ENCODE measurements around the gene CCDC88C.

The CCDC88C gene, protein sequence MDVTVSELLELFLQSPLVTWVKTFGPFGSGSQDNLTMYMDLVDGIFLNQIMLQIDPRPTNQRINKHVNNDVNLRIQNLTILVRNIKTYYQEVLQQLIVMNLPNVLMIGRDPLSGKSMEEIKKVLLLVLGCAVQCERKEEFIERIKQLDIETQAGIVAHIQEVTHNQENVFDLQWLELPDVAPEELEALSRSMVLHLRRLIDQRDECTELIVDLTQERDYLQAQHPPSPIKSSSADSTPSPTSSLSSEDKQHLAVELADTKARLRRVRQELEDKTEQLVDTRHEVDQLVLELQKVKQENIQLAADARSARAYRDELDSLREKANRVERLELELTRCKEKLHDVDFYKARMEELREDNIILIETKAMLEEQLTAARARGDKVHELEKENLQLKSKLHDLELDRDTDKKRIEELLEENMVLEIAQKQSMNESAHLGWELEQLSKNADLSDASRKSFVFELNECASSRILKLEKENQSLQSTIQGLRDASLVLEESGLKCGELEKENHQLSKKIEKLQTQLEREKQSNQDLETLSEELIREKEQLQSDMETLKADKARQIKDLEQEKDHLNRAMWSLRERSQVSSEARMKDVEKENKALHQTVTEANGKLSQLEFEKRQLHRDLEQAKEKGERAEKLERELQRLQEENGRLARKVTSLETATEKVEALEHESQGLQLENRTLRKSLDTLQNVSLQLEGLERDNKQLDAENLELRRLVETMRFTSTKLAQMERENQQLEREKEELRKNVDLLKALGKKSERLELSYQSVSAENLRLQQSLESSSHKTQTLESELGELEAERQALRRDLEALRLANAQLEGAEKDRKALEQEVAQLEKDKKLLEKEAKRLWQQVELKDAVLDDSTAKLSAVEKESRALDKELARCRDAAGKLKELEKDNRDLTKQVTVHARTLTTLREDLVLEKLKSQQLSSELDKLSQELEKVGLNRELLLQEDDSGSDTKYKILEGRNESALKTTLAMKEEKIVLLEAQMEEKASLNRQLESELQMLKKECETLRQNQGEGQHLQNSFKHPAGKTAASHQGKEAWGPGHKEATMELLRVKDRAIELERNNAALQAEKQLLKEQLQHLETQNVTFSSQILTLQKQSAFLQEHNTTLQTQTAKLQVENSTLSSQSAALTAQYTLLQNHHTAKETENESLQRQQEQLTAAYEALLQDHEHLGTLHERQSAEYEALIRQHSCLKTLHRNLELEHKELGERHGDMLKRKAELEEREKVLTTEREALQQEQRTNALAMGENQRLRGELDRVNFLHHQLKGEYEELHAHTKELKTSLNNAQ (N-terminal part only)

GRCh38 chr14:91417120-91417982 lies at the start of gene CCDC88C:
CCDC88C (minus strand) TSS chr14:91417820; CDS start chr14:91417690, 130 bp downstream.
- peak within 1 kb of the TSS; percentile 46 for H3K4me3 ChIP-seq (replicated peaks; ENCODE audit: low read depth, low read length)
- no peak for TF ChIP-seq CTCF (IDR thresholded peaks at IDR 0.05; ENCODE audit: low read depth, low read length, missing control alignments)
- DNase-seq (ENCODE audit: extremely low read depth, low read depth) = no peak

DNA sequence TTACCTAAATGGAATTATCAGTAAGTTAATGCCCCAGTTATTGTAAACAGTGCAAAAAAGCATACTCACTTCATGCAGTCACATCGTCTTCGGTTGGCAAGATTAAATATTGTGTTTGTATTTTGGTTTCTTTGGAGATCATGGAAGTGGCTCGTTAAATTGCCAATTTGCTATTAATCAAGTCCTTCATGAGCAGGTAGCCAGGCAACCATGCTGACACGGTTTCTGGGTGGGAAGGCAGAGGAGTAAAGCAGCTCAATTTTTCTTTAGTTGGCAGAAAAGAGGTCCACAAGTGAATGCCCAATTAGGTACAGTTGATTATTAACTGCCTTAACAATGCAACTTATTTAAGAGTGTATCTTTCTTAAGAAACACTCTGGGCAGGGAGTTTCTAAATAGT lies 48.6 kb upstream of the CCDC88C start:
- H3K4me3 ChIP-seq (replicated peaks; ENCODE audit: low read depth, low read length) = no peak overlapping the region
- no peak for TF ChIP-seq CTCF (IDR thresholded peaks at IDR 0.05; ENCODE audit: low read depth, low read length, missing control alignments)
- no peak for DNase-seq (ENCODE audit: extremely low read depth, low read depth)

DNA sequence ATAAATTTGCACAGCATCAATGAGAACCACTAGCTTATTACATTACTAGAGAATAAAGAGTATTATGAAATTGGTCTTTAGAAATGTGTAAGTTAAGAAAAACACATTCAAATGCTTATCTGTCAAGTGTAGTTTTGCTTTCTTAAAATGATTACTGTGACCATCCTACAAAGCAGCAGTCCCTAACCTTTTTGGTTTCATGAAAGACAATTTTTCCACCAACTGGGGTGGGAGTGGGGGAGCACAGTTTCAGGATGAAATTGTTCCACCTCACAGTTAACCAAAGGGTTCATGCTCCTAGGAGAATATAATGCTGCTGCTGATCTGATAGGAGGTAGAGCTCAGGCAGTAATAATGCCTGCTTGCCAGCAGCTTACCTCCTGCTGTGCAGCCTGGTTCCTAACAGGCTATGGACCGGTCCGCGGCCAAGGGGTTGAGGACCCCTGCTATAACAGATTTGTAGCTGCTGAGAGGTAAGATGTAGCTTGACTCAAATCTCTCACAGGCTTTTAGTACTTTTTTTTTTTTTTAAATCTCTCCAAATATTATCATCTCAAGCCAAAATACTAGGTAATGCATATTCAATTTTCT lies 47.1 kb upstream of the CCDC88C start:
- DNase-seq (ENCODE audit: extremely low read depth, low read depth) = no peak
- TF ChIP-seq CTCF (IDR thresholded peaks at IDR 0.05; ENCODE audit: low read depth, low read length, missing control alignments) = no peak
- no peak overlapping the region for H3K4me3 ChIP-seq (replicated peaks; ENCODE audit: low read depth, low read length)

- DNase-seq (ENCODE audit: extremely low read depth, low read depth) = no peak
- no peak for TF ChIP-seq CTCF (IDR thresholded peaks at IDR 0.05; ENCODE audit: low read depth, low read length, missing control alignments)
- no peak overlapping the region for H3K4me3 ChIP-seq (replicated peaks; ENCODE audit: low read depth, low read length)
These were observed 41.0 kb upstream of the CCDC88C start for GRCh38 chr14:91458612-91459011.

GRCh38 chr14:91456283-91456682 lies 38.7 kb upstream of the CCDC88C start:
- DNase-seq (ENCODE audit: extremely low read depth, low read depth) = no peak
- H3K4me3 ChIP-seq (replicated peaks; ENCODE audit: low read depth, low read length) = no peak overlapping the region
- TF ChIP-seq CTCF (IDR thresholded peaks at IDR 0.05; ENCODE audit: low read depth, low read length, missing control alignments) = no peak
